Mesenchymal stem cell (in vitro differentiated cells and primary cell): ENCODE measurements around the gene NUDT17.
"Not testable (repeated sequence)": the region's sequence is repeated elsewhere in the genome, so short reads cannot be mapped to it uniquely, and the experiment has no call there.

ENCODE experiments used
- DNase-seq: peaks from one replicate; pipeline ENCODE4 v3.0.0-alpha.2; 2013
- H2AFZ ChIP-seq: one replicate; pipeline ENCODE4 v1.6.1; 2013; ENCODE audit warnings: low read depth, mild to moderate bottlenecking, control low read depth, inconsistent platforms, low read length, moderate library complexity
- H2AK5ac ChIP-seq: 2 replicates; pipeline ENCODE4 v1.6.1; 2013; ENCODE audit warnings: low read length, moderate library complexity, mild to moderate bottlenecking, inconsistent platforms; ENCODE audit not compliant: severe bottlenecking
- H2BK120ac ChIP-seq: one replicate; pipeline ENCODE4 v1.6.1; 2013; ENCODE audit warnings: low read depth, mild to moderate bottlenecking, inconsistent platforms, low read length, moderate library complexity
- H2BK12ac ChIP-seq, 2 experiments: one replicate each; pipeline ENCODE4 v1.6.1; 2013; ENCODE audit warnings: inconsistent platforms in 2 of 2, low read length in 2 of 2, mild to moderate bottlenecking in 2 of 2, moderate library complexity in 2 of 2, control low read depth in 1 of 2
- H2BK15ac ChIP-seq: one replicate; pipeline ENCODE4 v1.6.1; 2013; ENCODE audit warnings: mild to moderate bottlenecking, low read depth, inconsistent platforms; ENCODE audit not compliant: poor library complexity, severe bottlenecking
- H2BK5ac ChIP-seq: 2 replicates; pipeline ENCODE4 v1.6.1; 2013; ENCODE audit warnings: low read depth, mild to moderate bottlenecking, low read length, control low read depth, inconsistent platforms; ENCODE audit not compliant: poor library complexity, severe bottlenecking
- H3K14ac ChIP-seq, 2 experiments: one replicate each; pipeline ENCODE4 v1.6.1; 2013; ENCODE audit warnings: inconsistent platforms in 2 of 2, low read length in 2 of 2, control low read depth in 1 of 2, mild to moderate bottlenecking in 1 of 2, moderate library complexity in 1 of 2
- H3K18ac ChIP-seq, 2 experiments: one replicate each; pipeline ENCODE4 v1.6.1; 2013; ENCODE audit warnings: inconsistent platforms in 2 of 2, low read length in 2 of 2, control low read depth in 1 of 2, low read depth in 1 of 2, mild to moderate bottlenecking in 1 of 2
- H3K23ac ChIP-seq, 2 experiments: one replicate each; pipeline ENCODE4 v1.6.1; 2013; ENCODE audit warnings: inconsistent platforms in 2 of 2, low read length in 2 of 2, mild to moderate bottlenecking in 2 of 2, moderate library complexity in 2 of 2, control low read depth in 1 of 2
- H3K27ac ChIP-seq: 2 replicates; pipeline ENCODE4 v1.5.1; 2013; ENCODE audit warnings: mild to moderate bottlenecking, moderate library complexity, low read length, control low read depth, inconsistent platforms; ENCODE audit not compliant: poor library complexity, severe bottlenecking
- H3K27me3 ChIP-seq, 2 experiments: 2 replicates each; pipeline versions ENCODE4 v1.6.1 to v1.7.0; 2013; ENCODE audit warnings: low read length in 2 of 2, mild to moderate bottlenecking in 2 of 2, moderate library complexity in 2 of 2, control low read depth in 1 of 2, inconsistent platforms in 1 of 2; ENCODE audit not compliant: control insufficient read depth in 1 of 2, insufficient read depth in 1 of 2
- H3K36me3 ChIP-seq, 2 experiments: 2 replicates each; pipeline versions ENCODE4 v1.6.1 to v1.7.0; 2013; ENCODE audit warnings: low read length in 2 of 2, control low read depth in 1 of 2, inconsistent platforms in 1 of 2, low read depth in 1 of 2, mild to moderate bottlenecking in 1 of 2; ENCODE audit not compliant: insufficient read depth in 2 of 2, control insufficient read depth in 1 of 2
- H3K4ac ChIP-seq, 2 experiments: one replicate each; pipeline ENCODE4 v1.6.1; 2013; ENCODE audit warnings: inconsistent platforms in 2 of 2, low read length in 2 of 2, mild to moderate bottlenecking in 2 of 2, moderate library complexity in 2 of 2, control low read depth in 1 of 2, low read depth in 1 of 2
- H3K4me1 ChIP-seq: 2 replicates; pipeline ENCODE4 v1.6.1; 2013; ENCODE audit warnings: low read depth, low read length, control low read depth; ENCODE audit not compliant: control insufficient read depth, insufficient read depth
- H3K4me2 ChIP-seq: 2 replicates; pipeline ENCODE4 v1.6.1; 2013; ENCODE audit warnings: low read length, mild to moderate bottlenecking, inconsistent platforms; ENCODE audit not compliant: poor library complexity, severe bottlenecking
- H3K4me3 ChIP-seq, 2 experiments: 2 replicates each; pipeline versions ENCODE4 v1.5.1 to v1.7.0; 2013; ENCODE audit warnings: low read length in 2 of 2, mild to moderate bottlenecking in 2 of 2, control low read depth in 1 of 2, low read depth in 1 of 2; ENCODE audit not compliant: insufficient read depth in 1 of 2
- H3K79me1 ChIP-seq: replicated peaks from 2 replicates; pipeline ENCODE4 v1.6.1; 2013; ENCODE audit warnings: mild to moderate bottlenecking, control low read depth, low read length, inconsistent platforms; ENCODE audit not compliant: poor library complexity, severe bottlenecking
- H3K9ac ChIP-seq: 2 replicates; pipeline ENCODE4 v1.7.0; 2013; ENCODE audit warnings: mild to moderate bottlenecking, low read length, moderate library complexity
- H3K9me3 ChIP-seq: 2 replicates; pipeline ENCODE4 v1.7.0; 2013; ENCODE audit warnings: mild to moderate bottlenecking, low read length; ENCODE audit not compliant: control insufficient read depth
- H4K8ac ChIP-seq: one replicate; pipeline ENCODE4 v1.6.1; 2013; ENCODE audit warnings: inconsistent platforms, mild to moderate bottlenecking, low read length, moderate library complexity
- H4K91ac ChIP-seq: one replicate; pipeline ENCODE4 v1.6.1; 2013; ENCODE audit warnings: mild to moderate bottlenecking, low read length, inconsistent platforms
- WGBS: methylation state at CpG from one replicate; pipeline ENCODE4 v1.1.7; 2013; ENCODE audit warnings: mixed read lengths; 5-methylcytosine and 5-hydroxymethylcytosine counted together

NUDT17 gene

DNA sequence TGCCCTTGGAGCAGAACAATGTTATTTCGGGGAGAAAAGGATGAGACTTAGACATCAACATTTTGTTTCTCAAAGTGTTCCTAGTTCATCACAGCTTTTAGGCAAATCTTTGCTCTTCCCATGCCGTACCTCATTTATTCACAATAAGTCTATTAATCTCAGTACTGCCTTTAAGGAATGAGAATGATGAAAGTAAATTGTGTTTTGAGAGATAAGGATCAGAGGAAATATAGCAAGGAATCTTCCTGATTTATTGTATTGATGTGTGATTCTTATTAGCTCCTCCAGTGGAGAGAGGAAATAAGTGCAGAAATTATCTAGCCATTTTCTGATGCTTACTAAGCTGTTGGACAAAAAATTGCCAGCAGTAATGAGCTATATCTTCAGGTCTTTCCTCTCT, 19.4 kb upstream of the NUDT17 start:
- no peak for DNase-seq
- H4K8ac ChIP-seq: no peak overlapping the region
- no peak overlapping the region for H2BK120ac ChIP-seq
- H3K4me1 ChIP-seq: no peaks in the 10 kb centered on the region
- H2BK12ac ChIP-seq: no peak overlapping the region
- no peak overlapping the region for H3K4ac ChIP-seq
- H4K91ac ChIP-seq: no peak overlapping the region
- no peak overlapping the region for H3K14ac ChIP-seq
- H2AFZ ChIP-seq: no peak overlapping the region
- H3K4me2 ChIP-seq: no peak overlapping the region
- no peaks in the 10 kb centered on the region for H3K27me3 ChIP-seq
- H3K27ac ChIP-seq: no peak overlapping the region
- no peaks in the 10 kb centered on the region for H3K9me3 ChIP-seq
- no peak overlapping the region for H2BK15ac ChIP-seq
- H3K9ac ChIP-seq: peak overlapping the region; percentile 91
- H2BK5ac ChIP-seq: no peak overlapping the region
- H3K18ac ChIP-seq: no peak overlapping the region
- H3K36me3 ChIP-seq: peaks cover 16 to 52% of the 10 kb centered on the region in 2 experiments
- peaks cover 16% of the 10 kb centered on the region for H3K79me1 ChIP-seq
- H3K23ac ChIP-seq: no peak overlapping the region
- 89% methylated on average over 1 of the region's 2 CpGs for WGBS
- H2AK5ac ChIP-seq: no peak overlapping the region
- peak overlapping the region in 1 of 2 experiments; percentile 91 for H3K4me3 ChIP-seq

DNA sequence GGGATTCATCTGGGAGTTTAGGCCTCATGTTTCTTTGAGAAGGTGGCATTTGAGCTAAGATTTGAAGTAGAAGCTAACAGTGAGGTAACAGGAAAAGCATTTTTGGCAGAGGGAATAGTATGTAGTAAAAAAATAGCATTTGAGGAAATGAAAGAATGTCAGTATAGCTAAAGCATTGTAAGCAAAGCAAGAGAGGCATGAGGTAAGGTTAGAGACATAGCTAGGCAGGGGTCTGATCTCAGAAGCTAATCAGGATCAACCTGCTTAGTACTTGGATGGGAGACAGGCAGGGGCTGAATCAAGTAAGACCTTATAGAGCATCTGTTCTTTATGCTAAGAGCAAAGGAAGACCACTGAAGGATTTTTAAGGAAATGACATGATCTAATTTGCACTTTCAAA, 17.5 kb upstream of the NUDT17 start:
- H4K91ac ChIP-seq: no peak overlapping the region
- H3K36me3 ChIP-seq: peaks cover 23 to 69% of the 10 kb centered on the region in 2 experiments
- no peak for DNase-seq
- H3K79me1 ChIP-seq: peaks cover 23% of the 10 kb centered on the region
- no peak overlapping the region for H2AK5ac ChIP-seq
- no peaks in the 10 kb centered on the region for H3K27me3 ChIP-seq
- no peak overlapping the region for H3K23ac ChIP-seq
- H3K9ac ChIP-seq: no peak overlapping the region
- no peak overlapping the region for H2BK5ac ChIP-seq
- H2BK12ac ChIP-seq: no peak overlapping the region
- H3K14ac ChIP-seq: no peak overlapping the region
- no peak overlapping the region for H3K27ac ChIP-seq
- H3K4ac ChIP-seq: no peak overlapping the region
- H2BK120ac ChIP-seq: no peak overlapping the region
- H3K4me1 ChIP-seq: no peaks in the 10 kb centered on the region
- H4K8ac ChIP-seq: no peak overlapping the region
- H3K4me3 ChIP-seq: no peak overlapping the region
- no peak overlapping the region for H3K18ac ChIP-seq
- no peak overlapping the region for H2BK15ac ChIP-seq
- H3K4me2 ChIP-seq: no peak overlapping the region
- no peaks in the 10 kb centered on the region for H3K9me3 ChIP-seq
- no peak overlapping the region for H2AFZ ChIP-seq

DNA sequence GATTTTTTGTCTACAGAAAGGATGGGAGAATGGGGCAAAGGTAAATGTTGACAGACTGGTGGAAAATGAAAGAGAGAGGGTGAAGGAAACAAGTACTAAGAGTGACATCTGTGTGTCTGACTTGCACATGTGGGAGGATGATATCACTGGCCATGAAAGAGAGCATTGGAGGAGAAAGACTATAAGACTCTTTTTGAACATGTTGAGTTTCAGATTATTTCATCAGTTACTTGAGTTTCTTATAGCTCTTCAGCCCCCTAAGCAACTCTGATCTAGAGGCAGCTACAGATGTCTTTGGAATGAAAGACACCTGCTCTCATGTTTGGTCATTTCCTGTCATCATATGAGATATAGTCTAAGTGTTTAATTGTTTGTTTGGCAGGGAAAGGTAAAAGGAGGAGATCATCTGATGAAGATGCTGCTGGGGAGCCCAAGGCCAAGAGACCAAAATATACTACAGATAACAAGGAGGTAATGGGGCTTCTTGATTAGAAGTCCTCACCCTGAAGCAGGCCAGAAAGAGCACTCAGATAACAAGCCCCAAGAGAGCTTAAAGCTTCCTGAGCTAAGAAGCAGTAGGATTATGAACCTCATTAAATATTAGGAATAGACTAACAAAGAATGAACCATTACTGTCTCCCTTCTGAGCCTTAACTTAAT, 16.9 kb upstream of the NUDT17 start:
- H2BK12ac ChIP-seq: no peak overlapping the region
- H2BK120ac ChIP-seq: no peak overlapping the region
- no peaks in the 10 kb centered on the region for H3K9me3 ChIP-seq
- H3K4me2 ChIP-seq: no peak overlapping the region
- H3K23ac ChIP-seq: no peak overlapping the region
- no peak overlapping the region for H4K91ac ChIP-seq
- H2AK5ac ChIP-seq: no peak overlapping the region
- no peak overlapping the region for H3K14ac ChIP-seq
- no peak overlapping the region for H3K18ac ChIP-seq
- H3K27me3 ChIP-seq: no peaks in the 10 kb centered on the region
- no peaks in the 10 kb centered on the region for H3K4me1 ChIP-seq
- no peak overlapping the region for H3K27ac ChIP-seq
- H3K4ac ChIP-seq: no peak overlapping the region
- H3K79me1 ChIP-seq: peaks cover 25% of the 10 kb centered on the region
- DNase-seq: no peak
- H2BK15ac ChIP-seq: no peak overlapping the region
- H3K36me3 ChIP-seq: peaks cover 27 to 75% of the 10 kb centered on the region in 2 experiments
- H2BK5ac ChIP-seq: no peak overlapping the region
- H4K8ac ChIP-seq: no peak overlapping the region
- H3K4me3 ChIP-seq: no peak overlapping the region
- H3K9ac ChIP-seq: no peak overlapping the region
- no peak overlapping the region for H2AFZ ChIP-seq

DNA sequence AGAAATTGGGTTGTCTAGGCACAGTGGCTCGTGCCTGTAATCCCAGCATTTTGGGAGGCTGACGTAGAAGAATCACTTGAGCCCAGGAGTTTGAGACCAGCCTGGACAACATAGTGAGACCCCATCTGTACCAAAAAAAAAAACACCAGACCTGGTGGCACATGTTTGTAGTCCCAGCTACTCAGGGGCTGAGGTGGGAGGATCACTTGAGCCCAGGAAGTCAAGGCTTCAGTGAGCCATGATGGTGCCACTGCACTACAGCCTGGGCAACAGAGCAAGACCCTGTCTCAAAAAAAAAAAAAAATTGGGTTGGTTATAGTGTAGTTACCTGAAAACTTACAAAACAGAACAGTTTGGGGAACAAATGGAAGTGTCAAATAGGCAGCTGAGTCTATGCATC, 14.6 kb upstream of the NUDT17 start:
- DNase-seq, H3K23ac ChIP-seq, H2AFZ ChIP-seq, H3K4ac ChIP-seq, H3K4me1 ChIP-seq, H2BK5ac ChIP-seq, H2BK15ac ChIP-seq, H3K4me3 ChIP-seq, H4K91ac ChIP-seq, H2BK120ac ChIP-seq, H3K9me3 ChIP-seq, H3K18ac ChIP-seq, H2AK5ac ChIP-seq, H3K14ac ChIP-seq, H3K4me2 ChIP-seq, H4K8ac ChIP-seq, H3K27ac ChIP-seq, H3K9ac ChIP-seq, H2BK12ac ChIP-seq, H3K27me3 ChIP-seq: not testable (repeated sequence)
- Histone ChIP-seq H3K36me3 (peaks cover 39 to 95% of the 10 kb centered on the region in 2 experiments), H3K79me1 (peaks cover 25% of the 10 kb centered on the region)
- 100% methylated on average over 2 of the region's 2 CpGs for WGBS
